Nephron (organoid): Measurements from ENCODE around the gene CCDC81.

Experiments used
- H3K27ac Mint-ChIP-seq, 3 experiments: 2 replicates each; pipeline ENCODE4 v1.8.0; 2020; ENCODE audit warnings: mixed read lengths in 3 of 3, mild to moderate bottlenecking in 2 of 3, moderate library complexity in 1 of 3
- H3K27me3 Mint-ChIP-seq: 2 replicates; pipeline ENCODE4 v1.8.0; 2021; ENCODE audit warnings: low read depth, mild to moderate bottlenecking, moderate library complexity, mixed read lengths
- H3K36me3 Mint-ChIP-seq: 2 replicates; pipeline ENCODE4 v1.8.0; 2020; ENCODE audit warnings: low read depth, mixed read lengths
- H3K4me1 Mint-ChIP-seq: 2 replicates; pipeline ENCODE4 v1.8.0; 2020; ENCODE audit warnings: mixed read lengths
- H3K4me3 Mint-ChIP-seq, 3 experiments: 2 replicates each; pipeline ENCODE4 v1.8.0; 2020; ENCODE audit warnings: mild to moderate bottlenecking in 3 of 3, mixed read lengths in 3 of 3, moderate library complexity in 2 of 3
- H3K9me3 Mint-ChIP-seq: 2 replicates; pipeline ENCODE4 v1.8.0; 2020; ENCODE audit warnings: mixed read lengths
- TF ChIP-seq, protein P1 (sequence below), 3 experiments: fragments of 200-600 bp; sonication (generic); IDR thresholded peaks; one replicate each; pipeline ENCODE4 v1.5.0; 2021; ENCODE audit warnings: antibody characterized with exemption in 3 of 3; ENCODE audit not compliant: unreplicated experiment in 3 of 3

CCDC81 gene

GRCh38 chr11:86459002-86459385 lies 84.3 kb downstream of the CCDC81 start:
- H3K27ac Mint-ChIP-seq = peak overlapping the region in 2 of 3 experiments; percentile 58 to 60
- no peaks in the 10 kb centered on the region for H3K9me3 Mint-ChIP-seq
- peaks cover 46% of the 10 kb centered on the region for H3K4me1 Mint-ChIP-seq
- H3K4me3 Mint-ChIP-seq = no peak overlapping the region
- H3K27me3 Mint-ChIP-seq = no peaks in the 10 kb centered on the region
- TF ChIP-seq, protein P1, sequence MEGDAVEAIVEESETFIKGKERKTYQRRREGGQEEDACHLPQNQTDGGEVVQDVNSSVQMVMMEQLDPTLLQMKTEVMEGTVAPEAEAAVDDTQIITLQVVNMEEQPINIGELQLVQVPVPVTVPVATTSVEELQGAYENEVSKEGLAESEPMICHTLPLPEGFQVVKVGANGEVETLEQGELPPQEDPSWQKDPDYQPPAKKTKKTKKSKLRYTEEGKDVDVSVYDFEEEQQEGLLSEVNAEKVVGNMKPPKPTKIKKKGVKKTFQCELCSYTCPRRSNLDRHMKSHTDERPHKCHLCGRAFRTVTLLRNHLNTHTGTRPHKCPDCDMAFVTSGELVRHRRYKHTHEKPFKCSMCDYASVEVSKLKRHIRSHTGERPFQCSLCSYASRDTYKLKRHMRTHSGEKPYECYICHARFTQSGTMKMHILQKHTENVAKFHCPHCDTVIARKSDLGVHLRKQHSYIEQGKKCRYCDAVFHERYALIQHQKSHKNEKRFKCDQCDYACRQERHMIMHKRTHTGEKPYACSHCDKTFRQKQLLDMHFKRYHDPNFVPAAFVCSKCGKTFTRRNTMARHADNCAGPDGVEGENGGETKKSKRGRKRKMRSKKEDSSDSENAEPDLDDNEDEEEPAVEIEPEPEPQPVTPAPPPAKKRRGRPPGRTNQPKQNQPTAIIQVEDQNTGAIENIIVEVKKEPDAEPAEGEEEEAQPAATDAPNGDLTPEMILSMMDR (IDR thresholded peaks at IDR 0.05; ENCODE audit: unreplicated experiment in 3 of 3) = no peak
- no peaks in the 10 kb centered on the region for H3K36me3 Mint-ChIP-seq

DNA sequence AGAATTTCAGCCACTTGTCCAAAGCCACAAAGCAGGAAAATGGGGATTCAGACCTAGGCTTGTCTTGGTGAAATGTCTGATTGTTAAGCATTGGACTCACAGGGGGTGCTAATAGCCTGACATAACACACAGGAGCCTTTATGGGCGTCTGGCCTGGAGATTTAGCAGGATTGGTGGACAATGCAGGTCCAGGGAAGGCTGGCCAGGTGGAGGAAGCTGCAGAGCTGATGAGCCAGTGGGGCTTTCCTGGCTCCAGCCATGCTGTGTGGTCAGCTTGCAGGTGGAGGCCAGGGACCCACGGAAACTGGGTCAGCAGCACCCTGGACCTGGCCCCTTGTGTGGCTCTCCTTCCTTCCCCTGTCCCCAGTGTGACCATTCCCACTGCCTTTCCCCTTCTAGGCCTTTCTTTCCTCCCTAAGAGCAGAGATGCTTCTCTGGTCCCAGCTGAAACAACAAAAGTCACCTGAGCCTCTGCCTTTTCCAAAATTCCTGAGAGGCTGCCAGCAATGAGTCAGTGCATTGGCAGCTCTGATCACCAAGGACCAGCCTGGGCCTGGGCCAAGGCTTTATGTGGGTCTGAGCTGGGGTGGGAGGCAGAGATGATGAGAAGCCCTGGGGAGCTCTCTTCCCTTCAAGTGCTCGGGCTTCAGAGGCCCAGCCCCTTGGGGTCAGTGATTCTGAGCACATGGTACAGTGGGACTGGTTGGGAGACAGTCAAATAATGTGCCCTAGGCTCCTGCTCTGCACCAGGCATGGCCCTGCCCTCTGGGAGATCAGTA lies 85.2 kb downstream of the CCDC81 start:
- H3K4me3 Mint-ChIP-seq = no peak overlapping the region
- H3K27ac Mint-ChIP-seq = peak overlapping the region in 2 of 3 experiments; percentile 58 to 61
- no peaks in the 10 kb centered on the region for H3K27me3 Mint-ChIP-seq
- no peaks in the 10 kb centered on the region for H3K36me3 Mint-ChIP-seq
- TF ChIP-seq, protein P1 (IDR thresholded peaks at IDR 0.05; ENCODE audit: unreplicated experiment in 3 of 3) = no peak
- no peaks in the 10 kb centered on the region for H3K9me3 Mint-ChIP-seq
- peaks cover 50% of the 10 kb centered on the region for H3K4me1 Mint-ChIP-seq

GRCh38 chr11:86460461-86461385 lies 86.0 kb downstream of the CCDC81 start:
- Mint-ChIP-seq H3K4me3 (no peak overlapping the region), H3K27me3 (no peaks in the 10 kb centered on the region), H3K9me3 (no peaks in the 10 kb centered on the region), H3K36me3 (no peaks in the 10 kb centered on the region), H3K27ac (peak overlapping the region; percentile 49 to 61 (median 58)), H3K4me1 (peaks cover 48% of the 10 kb centered on the region)
- TF ChIP-seq, protein P1 (IDR thresholded peaks at IDR 0.05; ENCODE audit: unreplicated experiment in 3 of 3) = no peak

GRCh38 chr11:86461892-86462291 lies 87.2 kb downstream of the CCDC81 start:
- TF ChIP-seq, protein P1 (IDR thresholded peaks at IDR 0.05; ENCODE audit: unreplicated experiment in 3 of 3) = no peak
- Mint-ChIP-seq H3K9me3 (no peaks in the 10 kb centered on the region), H3K27me3 (no peaks in the 10 kb centered on the region), H3K4me1 (peaks cover 41% of the 10 kb centered on the region), H3K27ac (peak overlapping the region in 2 of 3 experiments; percentile 39 to 58), H3K36me3 (no peaks in the 10 kb centered on the region), H3K4me3 (no peak overlapping the region)

- H3K9me3 Mint-ChIP-seq = no peaks in the 10 kb centered on the region
- no peaks in the 10 kb centered on the region for H3K27me3 Mint-ChIP-seq
- no peaks in the 10 kb centered on the region for H3K36me3 Mint-ChIP-seq
- TF ChIP-seq, protein P1 (IDR thresholded peaks at IDR 0.05; ENCODE audit: unreplicated experiment in 3 of 3) = no peak
- H3K4me3 Mint-ChIP-seq = no peak overlapping the region
- peaks cover 41% of the 10 kb centered on the region for H3K4me1 Mint-ChIP-seq
- peak overlapping the region in 1 of 3 experiments; percentile 15 for H3K27ac Mint-ChIP-seq
These were observed 88.4 kb downstream of the CCDC81 start for GRCh38 chr11:86463120-86463519.
